Endometrium (tissue), 2 donors: ENCODE data around the gene SVOPL.

Experiments used
- FAIRE-seq: peaks from 2 replicates; lab custom pipeline; 2012; peaks lifted over from hg19 to GRCh38; lab: Jason Lieb, UNC
- donor health status: control.
- donor health status: control.

SVOPL gene

DNA sequence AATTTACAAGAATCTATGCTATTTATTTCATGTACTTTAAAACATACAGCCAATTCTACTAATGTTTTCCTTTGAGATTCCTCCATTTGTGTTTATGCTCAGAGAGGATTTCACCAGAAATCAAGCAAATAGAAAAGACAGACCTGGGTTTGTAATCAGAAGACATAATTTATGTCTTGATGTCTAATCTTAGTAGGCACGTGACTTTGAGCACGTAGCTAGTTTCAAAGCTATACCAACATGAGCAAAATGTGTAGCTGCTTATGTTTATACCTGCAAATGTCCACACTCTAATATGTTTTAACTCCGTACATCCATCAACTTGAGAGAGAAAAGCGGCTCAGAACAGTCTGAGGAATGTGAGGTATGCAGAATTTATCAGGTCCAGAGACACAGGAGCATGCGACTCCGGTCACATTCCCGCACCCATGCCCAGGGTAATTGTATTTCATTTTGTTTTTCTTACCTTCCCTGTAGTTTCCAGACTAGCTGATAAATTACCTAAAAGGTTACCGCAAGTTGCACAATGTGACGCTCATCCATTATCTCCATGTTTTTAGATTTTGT is 40.0 kb downstream of the SVOPL start:
- no peak for FAIRE-seq

GRCh38 chr7:138658889-138659288 is 42.3 kb downstream of the SVOPL start:
- no peak for FAIRE-seq

DNA sequence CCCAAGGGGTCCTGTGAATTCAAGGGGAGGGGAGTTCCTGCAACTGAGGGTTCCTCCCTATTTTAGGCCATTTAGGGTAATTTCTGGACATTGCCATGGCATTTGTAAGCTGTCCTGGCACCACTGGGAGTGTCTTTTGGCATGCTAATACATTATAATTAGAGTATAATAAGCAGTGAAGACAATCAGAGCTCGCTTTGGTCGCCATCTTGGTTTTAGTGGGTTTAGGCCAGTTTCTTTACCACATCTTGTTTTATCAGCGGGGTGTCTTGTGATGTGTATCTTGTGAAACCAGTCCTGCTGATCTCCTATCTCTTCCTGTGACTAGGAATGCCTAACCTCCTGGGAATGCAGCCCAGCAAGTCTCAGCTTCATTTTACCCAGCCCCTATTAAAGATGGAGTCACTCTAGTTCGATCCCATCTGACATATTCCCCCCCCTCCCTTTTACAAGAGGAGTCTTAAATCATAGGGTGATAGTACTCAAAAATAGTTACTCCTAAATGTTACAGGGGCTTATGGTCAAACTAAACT is 43.2 kb downstream of the SVOPL start:
- no peak for FAIRE-seq

GRCh38 chr7:138656952-138657351 is 44.2 kb downstream of the SVOPL start:
- FAIRE-seq, result no peak

DNA sequence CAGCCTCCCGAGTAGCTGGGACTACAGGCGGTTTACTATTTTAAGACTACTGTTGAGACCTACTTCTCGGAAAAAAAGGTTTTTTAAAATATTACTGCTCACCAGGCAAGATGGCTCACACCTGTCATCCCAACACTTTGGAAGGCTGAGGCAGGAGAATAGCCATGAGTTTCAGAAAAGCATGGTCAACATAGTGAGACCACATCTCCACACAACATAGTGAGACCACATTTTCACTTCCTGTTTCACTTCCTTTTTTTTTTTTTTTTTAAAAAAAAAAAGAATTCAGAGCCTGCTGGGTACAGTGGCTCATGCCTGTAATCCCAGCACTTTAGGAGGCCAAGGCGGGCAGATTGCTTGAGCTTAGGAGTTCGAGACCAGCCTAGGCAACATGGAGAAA is 46.5 kb downstream of the SVOPL start:
- FAIRE-seq, result no peak

DNA sequence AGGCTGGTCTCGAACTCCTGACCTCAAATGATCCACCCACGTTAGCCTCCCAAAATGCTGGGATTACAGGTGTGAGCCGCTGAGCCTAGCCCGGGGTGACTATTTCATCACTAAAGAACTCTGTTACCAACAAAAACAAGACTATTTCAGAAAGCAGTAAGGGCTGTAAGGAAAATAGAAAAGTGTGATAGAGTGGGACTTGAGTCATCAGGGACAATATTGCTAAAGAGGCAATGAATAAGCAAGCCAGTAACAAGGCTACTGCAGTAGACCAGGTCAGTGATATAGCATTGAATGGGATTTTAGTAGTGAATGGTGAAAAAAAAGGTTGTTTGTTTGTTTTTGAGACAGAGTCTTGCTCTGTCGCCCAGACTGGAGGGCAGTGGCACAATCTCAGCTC is 51.7 kb downstream of the SVOPL start:
- no peak for FAIRE-seq

- FAIRE-seq, result no peak
These were observed 55.9 kb downstream of the SVOPL start for GRCh38 chr7:138645284-138645683.

DNA sequence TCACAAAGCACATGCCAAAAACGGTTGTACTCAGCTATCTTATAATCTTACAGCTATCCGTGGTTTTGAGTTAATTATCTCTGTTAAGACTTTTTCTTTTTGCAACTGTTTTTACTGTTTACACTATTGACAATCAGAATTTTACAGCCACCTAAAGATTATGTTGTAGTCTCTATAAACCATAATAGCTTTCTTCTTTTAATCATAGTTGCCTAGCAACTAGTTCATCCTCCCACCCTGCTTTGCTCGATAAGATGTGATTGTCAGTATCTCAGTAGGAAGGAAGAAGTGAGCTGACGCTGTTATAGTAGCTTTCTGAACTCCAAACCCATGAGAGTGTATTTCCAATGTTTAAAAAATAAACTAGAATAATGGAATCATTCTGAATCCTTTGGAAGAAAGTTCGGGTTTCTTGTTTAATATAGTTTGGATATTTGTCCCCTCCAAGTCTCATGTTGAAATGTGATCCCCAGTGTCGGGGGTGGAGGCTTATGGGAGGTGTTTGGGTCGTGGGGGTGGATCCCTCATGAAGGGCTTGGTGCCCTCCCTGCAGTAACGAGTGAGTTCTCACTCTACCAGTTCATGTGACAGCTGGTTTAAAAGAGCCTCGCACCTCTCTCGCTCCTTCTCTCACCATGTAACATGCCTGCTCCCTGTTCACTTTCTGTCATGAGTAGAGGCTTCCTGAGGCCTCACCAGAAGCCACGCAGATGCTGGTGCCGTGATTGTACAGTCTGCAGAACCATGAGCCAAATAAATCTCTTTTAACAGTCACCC is 68.1 kb downstream of the SVOPL start:
- no peak for FAIRE-seq

DNA sequence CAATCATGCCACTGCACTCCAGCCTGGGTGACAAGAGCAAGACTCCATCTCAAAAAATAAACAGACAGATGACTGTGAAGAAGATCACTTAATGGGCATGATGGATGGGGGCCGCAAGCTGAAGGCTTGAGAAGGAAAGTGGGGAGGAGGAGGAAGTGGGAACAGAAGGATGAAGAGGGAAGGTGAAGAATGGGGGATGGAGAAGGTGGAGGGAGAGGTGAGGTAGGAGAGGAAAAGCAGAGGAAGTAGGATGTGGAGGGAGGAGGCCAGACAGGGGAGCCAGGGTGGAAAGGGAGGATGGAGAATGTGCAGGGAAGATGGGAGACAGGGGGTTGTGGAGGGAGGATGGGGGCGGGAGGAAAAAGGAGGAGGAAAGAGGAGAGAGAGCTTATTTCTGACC is 68.8 kb downstream of the SVOPL start:
- no peak for FAIRE-seq

DNA sequence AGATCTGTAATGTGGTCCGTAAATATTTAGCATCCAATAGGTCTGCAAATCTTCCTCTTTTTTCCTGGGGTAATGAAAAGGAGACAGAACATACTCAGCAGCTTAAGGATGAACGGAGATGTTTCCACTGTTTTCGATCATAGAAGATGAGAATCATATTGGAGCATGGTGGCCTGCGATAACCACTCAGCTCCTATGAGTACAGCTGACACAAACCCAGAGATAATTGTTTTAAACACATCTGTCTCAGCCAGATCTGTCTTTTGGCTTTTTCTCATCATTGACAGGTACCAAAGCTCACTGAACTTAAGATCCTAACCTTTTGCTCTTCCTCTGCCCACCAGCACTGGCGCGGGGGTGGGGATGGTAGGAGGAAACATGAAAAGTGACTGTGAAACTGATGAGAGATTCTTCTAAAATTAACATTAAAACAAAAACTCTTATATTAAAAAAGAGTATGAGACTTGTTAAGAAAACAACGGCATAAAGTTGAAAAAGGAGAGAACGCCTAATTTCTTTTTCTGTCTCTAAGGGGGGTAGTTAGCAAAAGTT is 71.0 kb downstream of the SVOPL start:
- no peak for FAIRE-seq

- no peak for FAIRE-seq
These were observed 73.8 kb downstream of the SVOPL start for GRCh38 chr7:138627361-138627760.

DNA sequence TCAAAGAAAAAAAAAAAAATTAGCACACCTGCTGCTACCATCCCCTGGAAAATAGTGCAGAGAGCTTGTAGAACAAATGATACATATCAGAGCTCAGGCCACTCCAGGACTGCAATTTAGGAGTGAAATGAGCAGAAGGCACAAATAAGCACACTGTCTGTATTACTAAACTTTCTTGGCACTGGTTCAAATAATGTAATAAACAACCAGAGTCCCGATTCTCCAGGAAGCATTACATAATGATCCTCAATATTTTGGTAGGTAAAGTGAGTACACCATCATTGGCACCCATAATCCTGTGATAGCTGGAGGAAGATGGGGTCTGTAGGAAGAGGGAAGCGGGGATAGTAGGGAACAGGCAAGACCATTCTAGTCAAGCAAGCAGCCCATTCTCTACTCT is 74.3 kb downstream of the SVOPL start:
- no peak for FAIRE-seq

DNA sequence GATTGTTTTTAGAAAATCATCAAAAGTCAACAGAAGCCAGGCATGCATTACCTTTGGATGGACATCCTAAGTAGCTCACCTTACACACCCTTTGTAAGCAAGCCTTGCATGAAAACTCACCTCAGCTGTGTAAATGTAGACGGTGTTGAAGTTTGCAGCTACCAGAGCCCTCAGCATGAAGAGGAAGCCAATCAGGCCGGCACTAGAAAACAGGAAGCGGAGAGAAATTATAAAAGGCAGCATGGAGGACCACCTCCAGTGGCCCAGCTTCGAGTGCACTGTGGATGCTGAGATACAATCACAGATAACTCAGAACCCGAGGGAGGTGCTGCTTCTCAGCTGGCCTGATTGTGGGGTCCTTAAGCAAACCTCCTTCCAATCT is 75.3 kb downstream of the SVOPL start:
- no peak for FAIRE-seq

GRCh38 chr7:138625084-138625848 is 75.9 kb downstream of the SVOPL start:
- no peak for FAIRE-seq

GRCh38 chr7:138622841-138623240 is 78.3 kb downstream of the SVOPL start:
- FAIRE-seq, result no peak

DNA sequence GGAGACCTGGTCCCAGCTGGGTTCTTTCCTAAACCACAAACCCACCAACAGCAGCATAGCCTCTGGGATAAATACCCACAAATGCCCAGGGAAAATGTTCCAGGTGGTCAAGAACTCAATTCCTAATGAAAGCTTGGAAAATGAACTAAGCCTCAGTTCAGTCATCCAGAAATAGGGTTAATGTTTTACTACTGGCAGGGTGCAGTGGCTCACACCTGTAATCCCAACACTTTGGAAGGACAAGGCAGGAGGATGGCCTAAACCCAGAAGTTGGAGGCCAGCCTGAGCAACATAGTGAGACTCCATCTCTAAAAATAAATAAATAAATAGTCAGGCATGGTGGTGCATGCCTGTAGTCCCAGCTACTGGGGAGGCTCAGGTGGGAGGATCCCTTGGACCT is 82.2 kb downstream of the SVOPL start:
- no peak for FAIRE-seq

DNA sequence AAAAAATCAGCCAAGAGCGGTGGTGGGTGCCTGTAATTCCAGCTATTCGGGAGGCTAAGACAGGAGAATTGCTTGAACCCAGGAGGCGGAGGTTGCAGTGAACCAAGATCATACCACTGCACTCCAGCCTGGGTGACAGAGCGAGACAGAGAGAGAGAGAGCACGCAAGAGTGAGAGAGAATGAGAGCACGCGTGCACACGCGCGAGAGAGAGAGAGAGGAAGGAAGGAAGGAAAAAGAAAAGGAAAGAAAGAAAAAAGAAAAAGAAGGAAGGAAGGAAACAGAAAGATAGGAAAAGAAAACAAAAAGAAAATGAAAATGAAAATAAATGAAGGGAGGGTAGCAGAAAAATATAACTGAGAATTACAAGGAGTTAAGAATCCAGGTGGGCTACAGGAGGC is 82.7 kb downstream of the SVOPL start:
- FAIRE-seq, result no peak

DNA sequence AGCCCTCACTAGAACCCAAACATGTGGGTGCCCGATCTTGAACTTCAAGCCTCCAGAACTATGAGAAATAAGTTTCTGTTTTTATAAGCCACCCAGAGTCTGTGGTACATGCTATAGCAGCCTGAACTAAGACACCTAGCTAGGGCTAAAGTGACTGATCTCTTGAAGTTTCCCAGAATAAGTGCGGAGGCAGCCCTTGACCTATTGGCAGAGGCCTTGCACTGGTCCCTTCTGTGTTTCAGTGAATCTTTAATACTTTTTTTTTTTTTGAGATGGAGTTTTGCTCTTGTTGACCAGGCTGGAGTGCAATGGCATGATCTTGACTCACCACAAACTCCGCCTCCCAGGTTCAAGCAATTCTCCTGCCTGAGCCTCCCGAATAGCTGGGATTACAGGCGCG is 85.1 kb downstream of the SVOPL start:
- FAIRE-seq, result no peak

DNA sequence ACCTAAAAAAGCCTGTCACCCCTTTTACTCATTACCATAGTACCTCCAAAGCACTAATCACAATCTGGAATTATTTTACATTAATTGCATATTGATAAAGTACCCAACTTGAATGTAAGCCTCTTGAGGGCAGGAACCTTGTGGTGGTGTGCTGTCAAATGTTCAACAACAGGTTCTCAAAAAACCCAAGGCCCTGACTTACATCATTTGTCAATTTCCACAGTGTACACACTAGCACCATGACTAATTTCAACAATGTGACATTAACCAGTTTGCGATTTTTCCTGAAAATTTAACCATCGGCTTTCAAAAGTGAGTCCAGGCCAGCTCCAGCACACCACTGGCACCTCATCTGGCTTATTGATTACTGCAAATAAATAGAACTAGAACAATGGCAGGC is 87.5 kb downstream of the SVOPL start:
- no peak for FAIRE-seq

GRCh38 chr7:138610671-138611170 is 90.4 kb downstream of the SVOPL start:
- FAIRE-seq, result no peak

DNA sequence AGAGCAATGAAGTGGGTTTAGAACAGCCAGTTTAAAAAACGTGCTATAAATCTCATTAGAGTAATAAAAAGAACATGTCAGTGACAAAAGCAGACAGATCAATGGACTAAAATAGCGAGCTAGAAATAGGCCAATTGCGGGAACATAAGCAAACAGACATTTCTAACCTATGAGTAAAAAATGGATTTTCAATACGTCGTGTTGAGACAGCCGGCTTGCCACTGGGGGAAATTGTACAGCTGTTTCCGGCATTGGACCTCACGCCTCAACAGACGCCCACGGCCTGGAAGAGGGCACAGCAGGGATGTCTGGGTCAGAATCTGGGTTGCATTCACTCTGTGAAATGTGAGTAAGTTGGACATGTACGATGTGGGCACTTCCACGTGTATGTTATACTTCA is 92.9 kb downstream of the SVOPL start:
- no peak for FAIRE-seq

- FAIRE-seq, result no peak
These were observed 93.7 kb downstream of the SVOPL start for GRCh38 chr7:138607216-138608126.
